GM12891 (cell line): ENCODE data around the gene NPFF.
"Not testable (repeated sequence)": the region's sequence is repeated elsewhere in the genome, so short reads cannot be mapped to it uniquely, and the experiment has no call there.

ENCODE experiments used
- DNase-seq: peaks from one replicate; pipeline ENCODE4 v3.0.0; 2011; ENCODE audit warnings: low spot score; ENCODE audit not compliant: insufficient read length
- FAIRE-seq: peaks from 2 replicates; lab custom pipeline; 2011; peaks lifted over from hg19 to GRCh38; lab: Jason Lieb, UNC
- PAX5 ChIP-seq: IDR thresholded peaks from 2 replicates; pipeline ENCODE4 v1.6.1; 2011; ENCODE audit warnings: low read length, moderate library complexity, mild to moderate bottlenecking; ENCODE audit not compliant: insufficient read depth, severe bottlenecking
- POLR2A ChIP-seq: IDR thresholded peaks from 2 replicates; pipeline ENCODE4 v1.6.1; 2011; ENCODE audit warnings: low read depth, low read length, control low read depth
- POLR2AphosphoS5 ChIP-seq: IDR thresholded peaks from 2 replicates; pipeline ENCODE4 v1.6.1; 2011; ENCODE audit warnings: low read depth, low read length, control low read depth
- POU2F2 ChIP-seq: IDR thresholded peaks from 2 replicates; pipeline ENCODE4 v1.6.1; 2011; ENCODE audit warnings: low read depth, mild to moderate bottlenecking, control low read depth, low read length, moderate library complexity
- SPI1 ChIP-seq: IDR thresholded peaks from 2 replicates; pipeline ENCODE4 v1.6.1; 2011; ENCODE audit warnings: low read depth, low read length, control low read depth
- TAF1 ChIP-seq: IDR thresholded peaks from 2 replicates; pipeline ENCODE4 v1.6.1; 2011; ENCODE audit warnings: low read depth, low read length, control low read depth

NPFF gene

GRCh38 chr12:53485955-53486735 lies 21.1 kb downstream of the NPFF start:
- TF ChIP-seq POLR2AphosphoS5 (no peak), POU2F2 (no peak), PAX5 (no peak), POLR2A (no peak), SPI1 (no peak), TAF1 (no peak)
- FAIRE-seq (no peak), DNase-seq (no peak)

- FAIRE-seq (no peak), DNase-seq (no peak)
- TF ChIP-seq POU2F2 (0 out of 2 replicates have a peak, but pooled peaks have one; percentile 31), TAF1 (no peak), POLR2AphosphoS5 (peak; percentile 55; the same call in 1 of the 2 replicates), PAX5 (no peak), POLR2A (peak; percentile 8; the same call in 1 of the 2 replicates)
Observed at GRCh38 chr12:53484686-53485575, 22.4 kb downstream of the NPFF start.

- TF ChIP-seq TAF1 (no peak), POLR2AphosphoS5 (no peak), PAX5 (no peak), POU2F2 (peak; percentile 52; the same call in 1 of the 2 replicates), POLR2A (no peak), SPI1 (no peak)
- FAIRE-seq (no peak), DNase-seq (no peak)
Observed at GRCh38 chr12:53483979-53484377, 23.3 kb downstream of the NPFF start.

GRCh38 chr12:53483225-53483978 lies 23.9 kb downstream of the NPFF start:
- no peak for DNase-seq
- peak; percentile 31 for FAIRE-seq
- TF ChIP-seq POLR2A, result peak; percentile 76
- no peak for TF ChIP-seq TAF1
- TF ChIP-seq PAX5, result no peak
- TF ChIP-seq POLR2AphosphoS5, result peak; percentile 43
- TF ChIP-seq POU2F2, result no peak; the same call in none of the 2 replicates
- peak; percentile 58 for TF ChIP-seq SPI1

- TF ChIP-seq POU2F2, result peak; percentile 50
- no peak for TF ChIP-seq SPI1
- TF ChIP-seq POLR2AphosphoS5, result peak; percentile 81
- peak; percentile 74 for TF ChIP-seq POLR2A
- no peak for TF ChIP-seq TAF1
- no peak for TF ChIP-seq PAX5
- DNase-seq (no peak), FAIRE-seq (no peak)
Observed at GRCh38 chr12:53482626-53483168, 24.6 kb downstream of the NPFF start.

GRCh38 chr12:53481939-53482586 lies 25.2 kb downstream of the NPFF start:
- TF ChIP-seq SPI1, result no peak
- FAIRE-seq, result no peak
- DNase-seq, result no peak

GRCh38 chr12:53481458-53481857 lies 25.8 kb downstream of the NPFF start:
- FAIRE-seq, DNase-seq: not testable (repeated sequence)
- TF ChIP-seq POLR2A, result peak; percentile 50; the same call in 1 of the 2 replicates

GRCh38 chr12:53480491-53481442 lies 26.5 kb downstream of the NPFF start:
- FAIRE-seq (no peak), DNase-seq (no peak)
- no peak for TF ChIP-seq SPI1
- peak; percentile 79 for TF ChIP-seq POLR2AphosphoS5
- TF ChIP-seq POU2F2, result no peak
- TF ChIP-seq POLR2A, result peak; percentile 48; the same call in 1 of the 2 replicates
- no peak for TF ChIP-seq PAX5
- no peak for TF ChIP-seq TAF1
